Measurements from ENCODE around the gene SPINK2. TPM values are rescaled to one million over a fixed set of nuclear protein-coding genes. Genes with fewer than 3 reads are reported as not detected.

SPINK2 gene
- polyA plus RNA-seq, 10 donors: 0.24 to 0.32 TPM; not detected in 8

GRCh38 chr4:56799824-56800756 is 21.4 kb downstream of the SPINK2 start:
- DNase-seq: peak; percentile 85 to 96 (median 92)

- peak in 1 of 3 donors; percentile 5 for DNase-seq
These were observed 22.2 kb downstream of the SPINK2 start for GRCh38 chr4:56799161-56799759.

GRCh38 chr4:56796211-56796610 is 25.3 kb downstream of the SPINK2 start:
- no peak for DNase-seq

- no peak for DNase-seq
These were observed 30.2 kb downstream of the SPINK2 start for GRCh38 chr4:56791316-56791715.

GRCh38 chr4:56790691-56791091 is 30.8 kb downstream of the SPINK2 start:
- peak; percentile 56 to 83 (median 59) for DNase-seq

- DNase-seq: no peak
These were observed 33.4 kb downstream of the SPINK2 start for GRCh38 chr4:56788081-56788480.

DNA sequence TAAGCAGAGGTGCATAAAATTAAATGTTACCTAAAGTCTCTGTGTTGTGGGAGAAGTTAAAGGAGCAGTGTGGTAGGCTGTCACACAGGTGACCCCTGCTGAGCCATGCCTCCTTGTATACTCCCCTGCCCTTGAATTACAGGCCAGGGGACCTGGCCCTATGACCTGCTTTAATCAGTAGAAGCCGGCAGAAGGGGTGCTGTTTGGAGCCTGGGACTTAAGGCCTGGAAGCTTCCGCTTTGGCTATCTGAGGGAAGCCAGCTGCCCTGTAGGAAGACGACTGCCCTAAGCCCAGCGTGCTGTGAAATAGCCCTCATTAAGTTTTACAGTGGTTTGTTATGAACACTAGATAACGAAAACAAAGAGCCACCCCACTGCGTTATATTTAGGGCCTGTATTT is 34.1 kb downstream of the SPINK2 start:
- DNase-seq: peak; percentile 2 to 55 (median 11)

GRCh38 chr4:56786955-56787354 is 34.5 kb downstream of the SPINK2 start:
- DNase-seq: peak; percentile 77 to 88 (median 84)

GRCh38 chr4:56783986-56784385 is 37.5 kb downstream of the SPINK2 start:
- no peak for DNase-seq

- no peak for DNase-seq
These were observed 39.5 kb downstream of the SPINK2 start for GRCh38 chr4:56782019-56782418.

DNA sequence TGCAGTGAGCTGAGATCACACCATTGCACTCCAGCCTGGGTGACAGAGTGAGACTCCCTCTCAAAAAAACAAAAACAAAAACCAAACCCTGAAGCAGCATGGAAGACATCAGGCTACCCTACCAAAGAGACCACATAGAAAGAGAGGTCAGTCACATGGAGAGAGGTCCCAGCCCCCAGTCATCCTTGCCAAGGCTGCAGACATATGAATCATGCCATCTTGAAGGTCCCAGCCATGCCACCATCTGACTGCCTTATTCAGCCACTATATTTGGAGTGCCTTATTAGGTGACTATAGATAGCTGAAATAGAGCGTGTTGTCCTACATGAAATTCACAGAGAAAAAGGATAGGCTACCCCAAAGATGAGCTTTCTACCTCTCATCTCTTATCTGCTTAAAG is 48.2 kb downstream of the SPINK2 start:
- DNase-seq: no peak

GRCh38 chr4:56772134-56772533 is 49.4 kb downstream of the SPINK2 start:
- no peak for DNase-seq

DNA sequence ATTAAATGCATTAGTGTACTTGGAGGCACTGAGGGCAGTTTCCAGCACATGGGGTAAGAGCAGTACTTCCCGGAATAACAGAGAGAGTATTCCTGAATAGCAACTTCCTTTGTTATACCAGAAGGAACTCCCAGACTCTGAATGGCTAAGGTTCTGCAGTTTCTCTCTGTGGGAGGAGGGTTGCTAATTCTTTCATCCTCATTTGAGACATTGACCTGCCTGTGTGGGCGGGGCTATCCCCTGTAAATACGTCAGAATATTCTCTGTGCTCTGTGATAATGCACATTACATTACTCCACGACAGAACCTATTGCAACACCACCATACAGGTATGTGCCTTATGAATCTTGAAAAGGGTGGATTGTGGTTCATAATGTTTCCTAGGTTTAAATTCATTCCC is 52.7 kb downstream of the SPINK2 start:
- DNase-seq: no peak

DNA sequence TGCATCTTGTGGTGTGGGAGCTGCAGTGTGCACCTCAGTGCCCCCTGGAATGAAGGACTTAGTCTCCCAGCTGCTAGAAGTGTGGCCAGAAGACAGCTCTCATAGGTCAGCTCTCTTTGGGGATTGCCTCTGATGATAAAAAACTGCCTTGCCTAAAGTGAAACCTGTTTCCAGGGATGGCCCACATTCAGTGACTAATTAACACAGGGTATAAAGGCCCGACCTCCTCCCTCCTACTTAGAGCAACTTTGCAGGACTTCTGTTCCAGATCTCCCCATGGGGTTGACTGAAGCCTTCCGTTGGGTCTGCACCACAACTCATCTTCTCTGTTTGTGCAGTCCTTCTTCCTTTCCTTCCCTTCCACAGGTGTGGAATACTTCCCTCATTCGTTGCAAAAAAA is 53.2 kb downstream of the SPINK2 start:
- no peak for DNase-seq

DNA sequence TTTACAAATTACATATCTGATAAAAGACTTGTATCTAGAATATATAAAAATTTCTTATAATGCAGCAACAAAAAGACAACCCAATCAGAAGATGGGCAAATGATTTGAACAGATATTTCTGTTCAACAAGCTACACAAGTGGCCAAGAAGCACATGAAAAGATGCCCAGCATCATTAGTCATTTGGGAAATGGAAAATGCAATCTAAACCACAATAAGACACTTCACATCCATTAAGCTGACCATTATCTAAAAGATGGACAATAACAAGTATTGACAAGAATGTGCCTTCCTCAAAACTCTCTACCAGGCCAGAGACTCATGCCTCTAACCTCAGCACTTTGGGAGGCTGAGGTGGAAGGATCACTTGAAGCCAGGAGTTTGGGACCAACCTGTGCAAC is 53.9 kb downstream of the SPINK2 start:
- DNase-seq: no peak

DNA sequence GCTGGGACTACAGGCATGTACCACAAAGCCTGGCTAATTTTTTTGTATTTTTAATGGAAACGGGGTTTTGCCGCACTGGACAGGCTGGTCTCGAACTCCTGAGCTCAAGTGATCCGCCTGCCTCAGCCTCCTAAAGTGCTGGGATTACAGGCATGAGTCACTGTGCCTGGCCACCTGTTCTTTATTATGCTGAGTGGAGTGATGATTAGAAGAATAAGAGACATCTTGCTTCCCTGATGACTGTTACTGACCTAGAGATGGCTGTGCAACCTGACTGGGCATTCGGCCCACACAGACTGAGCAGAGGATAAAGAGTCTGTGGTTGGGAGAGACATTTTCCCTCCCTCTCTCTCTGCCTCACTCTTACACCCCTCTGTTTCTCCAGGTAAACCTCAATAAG is 56.7 kb downstream of the SPINK2 start:
- peak; percentile 8 to 51 (median 29) for DNase-seq

GRCh38 chr4:56764223-56764622 is 57.3 kb downstream of the SPINK2 start:
- DNase-seq: no peak

DNA sequence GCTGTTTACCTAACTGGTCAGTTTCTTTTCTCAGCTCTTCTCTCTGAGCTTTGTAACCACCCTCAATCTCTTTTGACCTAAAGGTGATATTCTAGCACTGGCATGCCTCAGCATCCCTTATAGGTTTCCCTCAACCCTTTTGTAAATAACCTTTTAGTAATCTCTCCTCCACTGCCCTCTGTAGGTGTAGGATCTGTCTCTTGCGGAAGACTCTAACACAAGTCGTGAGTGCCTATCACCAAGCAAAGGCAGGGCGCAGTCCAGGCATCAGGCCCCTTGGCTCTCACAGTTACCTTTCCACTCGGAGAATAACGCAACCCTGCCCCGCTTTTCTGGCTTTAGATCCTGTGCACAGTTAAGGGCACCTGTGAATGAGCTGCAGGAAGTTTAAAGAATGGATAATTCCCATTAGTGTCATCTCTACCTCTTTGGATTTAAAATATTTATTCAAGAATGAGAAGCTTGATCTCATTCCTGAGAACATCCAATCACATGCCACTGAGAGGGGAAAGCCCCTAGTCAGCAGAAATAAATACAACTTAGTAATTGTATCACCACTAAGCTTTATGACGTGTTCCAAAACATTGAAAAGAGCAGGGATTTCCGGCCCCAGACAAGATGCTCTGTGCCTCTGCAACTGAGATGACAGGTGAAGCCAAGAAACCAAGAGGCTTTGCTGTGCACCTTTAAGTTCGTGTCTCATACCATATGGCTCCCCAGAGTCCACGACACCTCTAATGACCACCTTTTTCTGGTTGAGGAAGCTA is 58.8 kb downstream of the SPINK2 start:
- DNase-seq: no peak

DNA sequence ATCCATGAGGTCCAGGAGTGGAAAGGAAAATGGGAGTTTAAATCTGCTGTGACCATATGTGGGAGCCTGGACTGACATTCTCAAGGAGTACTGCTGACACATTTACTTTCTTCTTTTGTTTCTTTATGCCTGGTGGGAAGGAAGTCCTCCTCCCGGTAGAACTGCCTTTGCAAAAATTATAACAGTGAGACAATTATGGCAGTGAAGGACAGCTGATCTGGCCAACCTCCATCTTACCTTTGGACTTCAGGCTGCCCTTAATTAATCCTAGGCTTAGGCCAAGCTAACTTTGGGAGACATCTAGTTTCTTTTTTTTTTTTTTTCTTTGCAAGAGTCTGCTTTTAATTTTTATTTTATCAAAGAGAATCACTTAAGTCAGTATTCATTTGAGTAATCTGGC is 61.3 kb downstream of the SPINK2 start:
- DNase-seq: no peak

Measured in muscle of back (tissue), 11 donors.